Thoracic aorta (tissue), 2 donors: ENCODE measurements around the gene SPAG4. TPM values are rescaled to one million over a fixed set of nuclear protein-coding genes. Genes with fewer than 3 reads are reported as not detected.

Experiments used
- ATAC-seq: fragments of 150-250 bp; one replicate; pipeline ENCODE4 v1.8.0; 2017; ENCODE audit warnings: low read depth; ENCODE audit not compliant: insufficient number of reproducible peaks, low FRiP score
- DNase-seq: peaks from one replicate; pipeline ENCODE4 v3.0.0-alpha.2; 2020; ENCODE audit warnings: low spot score
- H3K27ac ChIP-seq, 2 donors: fragments of 200-600 bp; sonication (generic); 1 replicate in 1 of 2; 2 replicates in 1 of 2; pipeline ENCODE4 v1.5.1; 2016; ENCODE audit warnings: mild to moderate bottlenecking in 2 of 2, moderate library complexity in 2 of 2
- H3K27me3 ChIP-seq: fragments of 200-600 bp; sonication (generic); replicated peaks from 2 replicates; pipeline ENCODE4 v1.6.0; 2016; ENCODE audit warnings: mild to moderate bottlenecking; ENCODE audit not compliant: insufficient read depth
- H3K36me3 ChIP-seq: fragments of 200-600 bp; sonication (generic); one replicate; pipeline ENCODE4 v1.5.1; 2016
- H3K4me1 ChIP-seq, 2 donors: fragments of 200-600 bp; sonication (generic); 1 replicate in 1 of 2; 2 replicates in 1 of 2; pipeline versions ENCODE4 v1.5.1 to v1.6.0; 2016; ENCODE audit warnings: low read depth in 2 of 2, mild to moderate bottlenecking in 1 of 2; ENCODE audit not compliant: control insufficient read depth in 1 of 2
- H3K4me3 ChIP-seq: fragments of 200-600 bp; sonication (generic); 2 replicates; pipeline ENCODE4 v1.5.1; 2016; ENCODE audit warnings: mild to moderate bottlenecking
- H3K9me3 ChIP-seq: fragments of 200-600 bp; sonication (generic); 2 replicates; pipeline ENCODE4 v1.5.1; 2016
- total RNA-seq, 2 donors: library from RNA; depleted of rRNA; stranded (reverse); fragments of >200 nt; gene quantifications; one replicate each; pipeline versions ENCODE4 v1.1.0 to v1.2.3, GENCODE V29; 2016
- TF ChIP-seq, protein P1 (sequence below): fragments of 200-600 bp; sonication (generic); IDR thresholded peaks from one replicate; pipeline ENCODE4 v1.5.1; 2019; ENCODE audit warnings: antibody characterized with exemption

Gene SPAG4
- total RNA-seq, 2 donors from 2014 or later: 1.5 TPM; not detected in 1

DNA sequence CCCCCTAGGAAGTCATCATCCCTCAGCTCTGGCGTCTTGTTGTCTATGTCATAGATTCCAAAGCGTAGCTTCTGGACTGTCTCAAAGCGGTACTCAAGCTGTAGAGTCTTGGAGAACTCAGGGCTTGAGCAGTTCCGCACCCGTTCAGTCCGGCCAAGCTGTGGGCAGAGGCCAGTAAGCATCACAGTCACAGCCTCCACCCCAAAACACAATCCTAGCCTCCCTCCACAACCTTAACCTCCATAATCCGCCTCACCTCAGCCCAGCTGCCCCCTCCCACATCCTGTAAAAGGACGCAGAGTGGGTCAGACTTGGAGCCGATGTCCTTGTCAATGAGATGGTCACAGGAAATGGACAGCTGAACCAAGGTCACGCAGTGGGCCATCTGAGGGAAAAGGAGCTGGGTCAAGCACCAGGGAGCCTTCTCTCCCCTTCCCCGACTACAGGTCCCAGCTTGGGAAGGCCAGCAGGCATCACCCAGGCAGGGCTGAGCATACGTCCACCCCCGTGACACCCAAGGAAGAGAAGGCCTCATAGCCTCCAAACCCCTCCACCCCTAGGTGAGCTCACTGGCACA, 17.0 kb downstream of the SPAG4 start:
- Histone ChIP-seq H3K4me3 (no peak overlapping the region), H3K27ac (no peak overlapping the region), H3K27me3 (no peaks in the 10 kb centered on the region), H3K4me1 (peaks cover 3 to 11% of the 10 kb centered on the region in 2 donors), H3K9me3 (no peaks in the 10 kb centered on the region), H3K36me3 (peaks cover 30% of the 10 kb centered on the region)
- TF ChIP-seq, protein P1, sequence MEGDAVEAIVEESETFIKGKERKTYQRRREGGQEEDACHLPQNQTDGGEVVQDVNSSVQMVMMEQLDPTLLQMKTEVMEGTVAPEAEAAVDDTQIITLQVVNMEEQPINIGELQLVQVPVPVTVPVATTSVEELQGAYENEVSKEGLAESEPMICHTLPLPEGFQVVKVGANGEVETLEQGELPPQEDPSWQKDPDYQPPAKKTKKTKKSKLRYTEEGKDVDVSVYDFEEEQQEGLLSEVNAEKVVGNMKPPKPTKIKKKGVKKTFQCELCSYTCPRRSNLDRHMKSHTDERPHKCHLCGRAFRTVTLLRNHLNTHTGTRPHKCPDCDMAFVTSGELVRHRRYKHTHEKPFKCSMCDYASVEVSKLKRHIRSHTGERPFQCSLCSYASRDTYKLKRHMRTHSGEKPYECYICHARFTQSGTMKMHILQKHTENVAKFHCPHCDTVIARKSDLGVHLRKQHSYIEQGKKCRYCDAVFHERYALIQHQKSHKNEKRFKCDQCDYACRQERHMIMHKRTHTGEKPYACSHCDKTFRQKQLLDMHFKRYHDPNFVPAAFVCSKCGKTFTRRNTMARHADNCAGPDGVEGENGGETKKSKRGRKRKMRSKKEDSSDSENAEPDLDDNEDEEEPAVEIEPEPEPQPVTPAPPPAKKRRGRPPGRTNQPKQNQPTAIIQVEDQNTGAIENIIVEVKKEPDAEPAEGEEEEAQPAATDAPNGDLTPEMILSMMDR: no peak
- DNase-seq (no peak), ATAC-seq (no peak)

DNA sequence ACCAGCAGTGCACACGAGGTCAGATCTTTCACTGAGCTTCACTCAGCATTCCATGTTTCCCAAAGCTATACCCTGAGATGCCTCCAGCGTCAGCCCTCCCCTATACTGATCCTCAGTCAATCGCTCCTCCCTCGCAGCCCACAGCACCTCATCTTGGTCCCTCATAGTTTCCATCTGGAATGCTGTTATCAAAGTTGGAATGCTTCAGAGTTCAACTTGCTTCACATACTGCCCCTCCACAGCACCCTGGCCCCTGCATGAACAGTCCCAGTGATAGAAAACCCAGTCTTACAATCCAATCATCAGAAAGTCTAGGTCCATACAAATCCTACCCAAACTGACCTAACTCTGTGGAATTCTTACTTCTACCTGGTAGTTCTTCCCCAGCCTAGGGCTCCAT, 20.0 kb downstream of the SPAG4 start:
- no peaks in the 10 kb centered on the region for H3K9me3 ChIP-seq
- TF ChIP-seq, protein P1: no peak
- no peak overlapping the region for H3K27ac ChIP-seq
- DNase-seq (no peak), ATAC-seq (no peak)
- H3K36me3 ChIP-seq: peaks cover 9% of the 10 kb centered on the region
- H3K4me1 ChIP-seq: peaks cover 3 to 11% of the 10 kb centered on the region in 2 donors
- no peaks in the 10 kb centered on the region for H3K27me3 ChIP-seq
- H3K4me3 ChIP-seq: no peak overlapping the region

DNA sequence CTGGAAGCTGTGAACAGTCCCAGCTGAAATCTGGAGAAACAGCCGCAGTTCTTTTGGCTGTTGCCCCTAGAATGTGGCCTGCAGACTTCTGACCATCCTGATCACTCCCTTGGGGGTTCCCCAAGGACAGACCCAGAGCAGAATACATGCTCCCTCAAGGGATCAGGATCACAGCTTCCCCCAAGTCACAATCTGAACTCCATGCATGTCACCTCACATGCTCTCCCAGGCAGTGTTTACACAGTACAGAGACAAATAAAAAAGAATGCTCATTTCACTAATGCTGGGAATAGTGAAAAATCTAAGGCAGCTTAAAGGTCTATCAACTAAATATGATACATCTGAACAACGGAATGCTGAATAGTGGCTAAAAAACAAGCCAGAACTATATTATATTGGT, 20.5 kb downstream of the SPAG4 start:
- DNase-seq (no peak), ATAC-seq (no peak)
- H3K36me3 ChIP-seq: peaks cover 4% of the 10 kb centered on the region
- H3K9me3 ChIP-seq: no peaks in the 10 kb centered on the region
- H3K4me3 ChIP-seq: no peak overlapping the region
- TF ChIP-seq, protein P1: no peak
- no peaks in the 10 kb centered on the region for H3K27me3 ChIP-seq
- H3K4me1 ChIP-seq: peaks cover 3 to 16% of the 10 kb centered on the region in 2 donors
- H3K27ac ChIP-seq: no peak overlapping the region

DNA sequence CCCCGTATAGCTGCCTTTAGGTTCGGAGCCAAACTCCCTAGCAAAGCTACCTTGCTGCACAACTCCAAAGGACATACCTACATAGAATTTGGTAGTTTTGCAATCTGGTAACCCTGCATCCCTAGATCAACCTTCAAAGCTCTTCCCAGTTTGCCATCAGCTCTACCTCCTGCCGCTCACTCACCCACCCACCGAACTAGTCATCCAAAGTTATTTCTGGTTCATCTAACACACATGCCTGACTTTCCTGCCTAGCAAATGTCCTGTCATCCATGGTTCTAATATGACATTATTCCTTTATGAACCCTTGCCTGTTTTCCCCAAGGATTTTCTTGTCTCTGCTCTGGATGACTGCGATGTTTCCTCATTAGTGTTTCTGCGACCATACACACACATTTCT, 21.6 kb downstream of the SPAG4 start:
- H3K4me3 ChIP-seq: no peak overlapping the region
- H3K9me3 ChIP-seq: no peaks in the 10 kb centered on the region
- DNase-seq (no peak), ATAC-seq (no peak)
- H3K36me3 ChIP-seq: peaks cover under 1% of the 10 kb centered on the region
- no peaks in the 10 kb centered on the region for H3K27me3 ChIP-seq
- H3K27ac ChIP-seq: no peak overlapping the region
- H3K4me1 ChIP-seq: peaks cover 3 to 16% of the 10 kb centered on the region in 2 donors
- TF ChIP-seq, protein P1: no peak

DNA sequence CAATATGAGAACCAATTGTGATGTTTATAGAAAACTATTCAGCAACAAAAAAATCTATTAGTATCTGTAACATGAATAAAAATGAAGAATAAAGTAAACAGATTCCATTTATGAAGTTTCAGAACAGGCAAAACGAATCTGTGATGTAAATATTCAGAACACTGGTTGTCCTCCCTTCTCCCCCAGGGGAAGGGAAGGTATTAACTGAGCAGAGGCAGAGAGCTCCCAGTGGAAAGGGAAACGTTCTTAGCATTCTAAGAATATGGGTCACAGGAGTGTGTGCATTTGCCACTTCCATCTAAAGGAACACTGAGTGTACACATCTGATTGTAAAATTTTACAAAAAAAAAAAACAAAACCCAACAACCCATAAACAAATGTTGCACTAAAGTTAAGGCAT, 23.1 kb downstream of the SPAG4 start:
- Histone ChIP-seq H3K27me3 (no peaks in the 10 kb centered on the region), H3K4me3 (no peak overlapping the region), H3K9me3 (no peaks in the 10 kb centered on the region), H3K27ac (no peak overlapping the region), H3K36me3 (no peaks in the 10 kb centered on the region), H3K4me1 (peaks cover 3 to 16% of the 10 kb centered on the region in 2 donors)
- TF ChIP-seq, protein P1: no peak
- no peak for DNase-seq
- no peak for ATAC-seq
